Putamen (tissue), 1 donor: ENCODE measurements around the gene PIGK.

ENCODE experiments used
- DNase-seq: peaks from one replicate; pipeline ENCODE4 v3.0.0-alpha.2; 2016; ENCODE audit warnings: low spot score

Gene PIGK

DNA sequence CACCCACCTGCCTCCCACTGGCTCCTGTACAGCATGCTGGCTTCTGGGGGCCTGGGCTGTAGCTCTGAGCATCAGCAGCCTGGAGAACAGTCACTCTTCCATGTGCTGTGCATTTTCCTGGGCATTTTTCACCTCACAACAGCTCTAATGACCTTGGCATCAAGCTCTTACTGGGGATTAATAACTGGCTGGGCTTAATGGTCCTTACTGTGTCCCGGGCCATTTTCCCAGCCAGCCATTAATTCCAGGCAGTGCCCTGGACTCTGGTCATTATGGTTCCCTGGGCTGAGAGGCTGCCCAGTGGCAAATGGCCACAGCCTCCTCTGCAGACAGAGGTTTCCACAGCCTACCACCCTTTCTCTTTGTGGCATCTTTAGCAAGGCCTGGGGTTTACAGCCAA, 180.1 kb downstream of the PIGK start:
- DNase-seq = no peak
